Suppressor macrophage treated with lipopolysaccharide for 1 hour (primary cell): Measurements from ENCODE around the gene GALK2.

Experiments used
- DNase-seq, 3 donors: peaks; one replicate each; pipeline ENCODE4 v3.0.0-alpha.2; 2020 to 2022

Gene GALK2

GRCh38 chr15:49366496-49366895, 196.4 kb downstream of the GALK2 start:
- DNase-seq: no peak

- DNase-seq: peak in 2 of 3 donors; percentile 8 to 11
Measured at GRCh38 chr15:49370782-49371181, 200.7 kb downstream of the GALK2 start.

- no peak for DNase-seq
Measured at GRCh38 chr15:49372366-49372765, 202.3 kb downstream of the GALK2 start.

GRCh38 chr15:49379996-49380395, 209.9 kb downstream of the GALK2 start:
- DNase-seq: peak in 2 of 3 donors; percentile 25

- DNase-seq: no peak
Measured at GRCh38 chr15:49380912-49381311, 210.9 kb downstream of the GALK2 start.
